Stimulated activated CD8-positive, alpha-beta memory T cell treated with anti-CD3 and anti-CD28 coated beads, Interleukin-7, amount 100 ng/mL, for 48 hours (primary cell): ENCODE measurements around the gene OR6F1.
A peak's percentile ranks its signal among the peaks of the same experiment; 100 is the strongest.
"Not testable (repeated sequence)": the region's sequence is repeated elsewhere in the genome, so short reads cannot be mapped to it uniquely, and the experiment has no call there.

ENCODE experiments used
- DNase-seq, 2 donors: peaks; one replicate each; pipeline ENCODE4 v3.0.0-alpha.2; 2020; ENCODE audit warnings: low read depth in 1 of 2; ENCODE audit errors: extremely low read depth in 1 of 2

The OR6F1 gene

DNA sequence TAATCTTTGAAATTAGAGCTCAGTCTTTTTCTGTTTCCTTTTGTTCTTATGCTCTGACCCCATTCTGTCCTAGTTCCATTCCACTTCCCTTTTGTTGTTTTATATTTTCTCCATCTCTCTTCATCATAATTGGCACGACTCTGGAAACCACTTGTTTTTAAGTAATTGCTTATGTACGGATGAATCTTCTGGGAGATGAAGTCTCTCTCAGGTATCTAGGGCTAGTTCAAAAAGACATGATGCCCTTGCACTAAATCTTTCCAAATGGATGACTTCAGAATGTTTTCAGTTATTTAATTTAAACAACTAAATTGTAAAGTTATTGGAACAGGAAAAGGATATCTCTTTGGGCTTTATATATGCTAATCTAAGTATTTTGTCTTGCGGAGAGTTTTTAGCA is at the start of gene OR6F1:
Gene OR6F1 (minus strand): TSS at position 101 of the 400 bp plus-strand sequence. CDS start 3,891 bp downstream, outside the sequence.
- DNase-seq = no peak

- DNase-seq = no peak
These were observed 44.0 kb upstream of the OR6F1 start, which contains the start of gene OR1C1 for GRCh38 chr1:247760456-247760855. OR1C1 (minus strand) TSS chr1:247760556; CDS start chr1:247758406, 2,150 bp downstream.

DNA sequence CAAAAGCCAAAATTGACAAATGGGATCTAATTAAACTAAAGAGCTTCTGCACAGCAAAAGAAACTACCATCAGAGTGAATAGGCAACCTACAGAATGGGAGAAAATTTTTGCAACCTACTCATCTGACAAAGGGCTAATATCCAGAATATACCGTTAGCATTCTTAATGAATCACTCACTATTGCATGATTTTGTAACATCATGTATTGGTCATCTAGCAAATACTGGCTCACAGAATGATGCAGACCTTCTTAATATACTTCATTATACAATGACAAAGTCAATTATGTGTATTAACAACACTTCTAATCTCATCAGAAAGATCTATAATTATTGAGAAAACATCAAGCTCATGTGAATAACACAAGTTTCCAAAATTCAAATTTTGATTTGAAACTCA is 37.9 kb upstream of the OR6F1 start:
- DNase-seq = not testable (repeated sequence)

- DNase-seq = no peak
These were observed 33.4 kb upstream of the OR6F1 start for GRCh38 chr1:247749870-247750269.

GRCh38 chr1:247748041-247748440 is 31.6 kb upstream of the OR6F1 start, which contains the start of gene OR14A2:
OR14A2 (minus strand) TSS chr1:247748141.
- no peak for DNase-seq

GRCh38 chr1:247747616-247748015 is 31.2 kb upstream of the OR6F1 start:
- DNase-seq = no peak

GRCh38 chr1:247746391-247746935 is 30.0 kb upstream of the OR6F1 start:
- no peak for DNase-seq

- DNase-seq = not testable (repeated sequence)
These were observed 25.8 kb upstream of the OR6F1 start for GRCh38 chr1:247742215-247742760.

- no peak for DNase-seq
These were observed 25.3 kb upstream of the OR6F1 start for GRCh38 chr1:247741756-247742155.

- DNase-seq = no peak
These were observed 24.3 kb upstream of the OR6F1 start for GRCh38 chr1:247740721-247741120.

- no peak for DNase-seq
These were observed 21.9 kb upstream of the OR6F1 start, which contains the start of gene OR14K1 for GRCh38 chr1:247738315-247738714. OR14K1 (plus strand) TSS chr1:247738615; CDS start chr1:247738615, 0 bp downstream.

DNA sequence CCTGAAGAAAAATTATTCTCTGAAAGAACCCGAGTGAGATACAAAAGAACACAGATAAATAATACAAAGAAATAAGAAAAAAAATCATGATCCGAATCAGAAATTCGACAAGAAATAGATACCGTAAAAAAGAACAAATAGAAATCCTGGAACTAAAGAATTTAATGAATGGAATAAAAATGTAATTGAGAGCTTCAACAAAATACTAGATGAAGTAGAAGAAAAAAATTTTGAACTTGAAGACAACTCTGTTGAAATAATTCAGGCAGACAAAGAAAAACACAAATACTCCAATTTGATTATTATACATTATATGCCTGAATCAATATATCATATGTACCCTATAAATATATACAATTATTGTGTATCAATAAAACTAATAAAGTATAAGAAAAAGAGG is 4.8 kb upstream of the OR6F1 start:
- DNase-seq = no peak

DNA sequence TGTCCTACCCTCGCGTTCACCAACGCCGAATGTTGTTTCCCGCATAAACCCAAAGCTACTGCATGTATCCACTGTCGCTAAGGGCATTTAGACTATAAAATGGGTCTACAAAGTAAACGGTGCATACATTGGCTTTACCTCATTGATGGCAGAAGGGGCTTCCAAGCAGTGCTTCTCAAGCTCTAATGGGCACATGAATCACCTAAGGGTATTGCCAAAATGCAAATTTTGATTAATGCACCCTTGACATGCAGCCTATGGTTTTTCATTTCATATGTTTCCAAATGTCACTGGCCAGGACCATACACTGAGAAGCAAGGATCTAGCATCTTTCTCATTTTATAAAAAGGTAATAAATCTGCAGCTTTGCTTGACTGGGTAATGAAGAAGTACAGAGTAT is 2.7 kb downstream of the OR6F1 start:
- no peak for DNase-seq

- not testable (repeated sequence) for DNase-seq
These were observed 5.8 kb downstream of the OR6F1 start for GRCh38 chr1:247710681-247711080.

DNA sequence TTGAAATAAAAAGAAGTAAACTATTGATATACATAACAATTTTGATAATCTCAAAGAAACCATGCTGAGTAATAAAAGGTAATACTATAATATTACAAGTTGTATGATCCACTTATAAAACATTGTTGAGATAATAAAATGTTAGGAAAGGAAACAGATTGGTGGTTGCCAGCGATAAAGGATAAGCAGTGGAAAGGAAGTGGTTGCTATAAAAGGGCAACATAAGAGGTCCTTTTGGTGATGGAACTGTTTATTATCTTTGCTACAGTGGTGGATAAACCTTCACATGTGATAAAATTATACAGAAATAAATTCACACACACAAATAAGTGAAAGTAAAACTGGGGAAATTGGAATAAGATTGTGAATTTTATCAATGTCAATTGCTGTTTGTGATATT is 15.1 kb downstream of the OR6F1 start:
- DNase-seq = no peak

- peak in 1 of 2 donors; percentile 5 for DNase-seq
These were observed 35.1 kb downstream of the OR6F1 start for GRCh38 chr1:247681288-247681897.

DNA sequence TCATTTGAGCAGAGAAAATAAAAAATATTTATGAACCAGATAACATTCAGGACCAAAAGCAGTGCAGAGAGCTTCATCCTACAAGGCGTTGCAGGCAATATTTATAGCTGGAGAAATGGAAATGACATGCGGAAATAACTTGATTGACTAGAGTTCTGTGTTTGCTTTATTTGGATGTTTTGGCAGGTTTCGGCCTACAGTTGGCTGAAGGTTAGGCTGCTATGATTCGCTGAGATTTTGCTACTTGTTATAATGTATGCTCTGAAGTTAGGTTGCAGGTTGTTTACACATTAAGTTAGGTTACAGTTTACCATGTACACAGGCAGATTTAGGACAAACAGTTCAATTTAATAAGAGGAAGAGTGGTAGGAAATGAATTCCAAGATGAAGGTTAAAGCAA is 36.3 kb downstream of the OR6F1 start:
- no peak for DNase-seq

GRCh38 chr1:247679639-247680038 is 36.8 kb downstream of the OR6F1 start, which contains the start of gene OR13G1:
OR13G1 (minus strand) TSS chr1:247679739; CDS start chr1:247673041, 6,698 bp downstream.
- DNase-seq = no peak

DNA sequence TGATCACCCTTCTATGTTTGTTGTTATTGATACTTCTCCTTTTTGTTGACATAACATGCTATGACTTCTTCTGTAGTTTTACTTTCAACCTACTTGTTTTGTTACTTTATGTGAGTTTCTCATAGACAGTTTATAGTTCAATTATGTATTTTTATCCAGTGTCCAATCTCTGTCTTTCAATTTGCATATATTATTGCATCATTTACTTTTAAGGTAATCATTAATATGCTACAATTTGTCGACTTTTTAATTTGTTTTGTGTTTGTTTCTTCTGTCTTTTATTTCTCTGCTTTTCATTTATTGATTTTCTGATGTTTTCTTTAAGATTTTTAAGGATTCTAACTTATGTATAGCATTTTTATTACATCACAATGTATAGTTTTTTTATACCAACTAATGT is 47.2 kb downstream of the OR6F1 start:
- no peak for DNase-seq
